GM23338 (cell line): ENCODE measurements around the gene RPL7A. TPM values are rescaled to one million over a fixed set of nuclear protein-coding genes. Genes with fewer than 3 reads are reported as not detected.

Experiments used
- ATAC-seq: fragments of 200-7000 bp; cut with Tn5 transposase; 3 replicates; pipeline ENCODE4 v1.9.1; 2020
- DNase-seq: peaks from one replicate; pipeline ENCODE4 v3.0.0-alpha.2; 2015; ENCODE audit warnings: low spot score
- H2AFZ ChIP-seq: fragments of 200-600 bp; sonication (generic); 2 replicates; pipeline ENCODE4 v1.8.0; 2016; ENCODE audit warnings: antibody characterized with exemption, mild to moderate bottlenecking, moderate library complexity
- H3F3A ChIP-seq: fragments of 200-600 bp; sonication (generic); replicated peaks from 2 replicates; pipeline ENCODE4 v1.8.0; 2017; ENCODE audit warnings: antibody characterized with exemption, mixed run types, low read depth
- H3K27ac ChIP-seq: fragments of 200-600 bp; sonication (generic); 2 replicates; pipeline ENCODE4 v1.6.1; 2016; ENCODE audit warnings: low read depth
- H3K27me3 ChIP-seq: fragments of 200-600 bp; sonication (generic); 2 replicates; pipeline ENCODE4 v1.8.0; 2016; ENCODE audit warnings: mild to moderate bottlenecking, mixed run types, moderate library complexity; ENCODE audit not compliant: insufficient read depth
- H3K36me3 ChIP-seq: fragments of 200-600 bp; sonication (generic); 2 replicates; pipeline ENCODE4 v1.8.0; 2016; ENCODE audit warnings: mild to moderate bottlenecking; ENCODE audit not compliant: insufficient read depth
- H3K4me1 ChIP-seq: fragments of 200-600 bp; sonication (generic); 2 replicates; pipeline ENCODE4 v1.8.0; 2016; ENCODE audit warnings: mild to moderate bottlenecking, moderate library complexity; ENCODE audit not compliant: insufficient read depth
- H3K4me2 ChIP-seq: fragments of 200-600 bp; sonication (generic); 2 replicates; pipeline ENCODE4 v1.7.1; 2017; ENCODE audit warnings: mixed run types
- H3K4me3 ChIP-seq: fragments of 200-600 bp; sonication (generic); 2 replicates; pipeline ENCODE4 v1.6.1; 2016; ENCODE audit warnings: mixed run types
- H3K79me2 ChIP-seq: fragments of 200-600 bp; sonication (generic); replicated peaks from 2 replicates; pipeline ENCODE4 v1.8.0; 2017; ENCODE audit warnings: mild to moderate bottlenecking; ENCODE audit not compliant: insufficient read depth
- H3K9me2 ChIP-seq: fragments of 200-600 bp; sonication (generic); 2 replicates; pipeline ENCODE4 v1.8.0; 2017; ENCODE audit not compliant: insufficient read depth
- H4K20me1 ChIP-seq: fragments of 200-600 bp; sonication (generic); replicated peaks from 2 replicates; pipeline ENCODE4 v1.8.0; 2017; ENCODE audit warnings: mild to moderate bottlenecking; ENCODE audit not compliant: insufficient read depth
- H3K27ac Mint-ChIP-seq: 2 replicates; pipeline ENCODE4 v1.8.0; 2020; ENCODE audit warnings: inconsistent platforms, mild to moderate bottlenecking, moderate library complexity, mixed read lengths
- H3K27me3 Mint-ChIP-seq: 3 replicates; pipeline ENCODE4 v1.8.0; 2022; ENCODE audit warnings: low read depth, mild to moderate bottlenecking, moderate library complexity, mixed read lengths, inconsistent platforms; ENCODE audit not compliant: insufficient read depth, poor library complexity
- H3K36me3 Mint-ChIP-seq: 3 replicates; pipeline ENCODE4 v1.8.0; 2021; ENCODE audit warnings: low read depth, mild to moderate bottlenecking, inconsistent platforms, moderate library complexity, mixed read lengths
- H3K4me1 Mint-ChIP-seq: 3 replicates; pipeline ENCODE4 v1.8.0; 2020; ENCODE audit warnings: mild to moderate bottlenecking, inconsistent platforms, mixed read lengths
- H3K4me3 Mint-ChIP-seq: 3 replicates; pipeline ENCODE4 v1.8.0; 2021; ENCODE audit warnings: moderate library complexity, mild to moderate bottlenecking, inconsistent platforms, mixed read lengths
- H3K9me3 Mint-ChIP-seq: 3 replicates; pipeline ENCODE4 v1.8.0; 2020; ENCODE audit warnings: moderate library complexity, mild to moderate bottlenecking, inconsistent platforms, mixed read lengths
- CREB1 ChIP-seq: fragments of 250-450 bp; sonication (Bioruptor Pico); IDR thresholded peaks from 2 replicates; pipeline ENCODE4 v1.5.0; 2020; ENCODE audit warnings: low read depth, mild to moderate bottlenecking, moderate library complexity
- ETS1 ChIP-seq: IDR thresholded peaks from 2 replicates; pipeline ENCODE4 v1.6.1; 2016; ENCODE audit warnings: antibody characterized with exemption
- EZH2 ChIP-seq: fragments of 200-600 bp; sonication (generic); IDR thresholded peaks from one replicate; pipeline ENCODE4 v1.8.0; 2017; ENCODE audit warnings: antibody characterized with exemption, mild to moderate bottlenecking, low read depth; ENCODE audit not compliant: unreplicated experiment
- EZH2phosphoT487 ChIP-seq: fragments of 200-600 bp; sonication (generic); IDR thresholded peaks from one replicate; pipeline ENCODE4 v1.8.1; 2018; ENCODE audit warnings: antibody characterized with exemption; ENCODE audit not compliant: unreplicated experiment
- JUNB ChIP-seq: IDR thresholded peaks from one replicate; pipeline ENCODE4 v1.6.1; 2016; ENCODE audit warnings: antibody characterized with exemption; ENCODE audit not compliant: unreplicated experiment
- NANOG ChIP-seq: IDR thresholded peaks from 2 replicates; pipeline ENCODE4 v1.6.1; 2016; ENCODE audit warnings: antibody characterized with exemption, borderline replicate concordance
- POLR2AphosphoS5 ChIP-seq: IDR thresholded peaks from 2 replicates; pipeline ENCODE4 v1.6.1; 2016; ENCODE audit warnings: antibody characterized with exemption, low read depth
- REST ChIP-seq: IDR thresholded peaks from one replicate; pipeline ENCODE4 v1.6.1; 2018; ENCODE audit warnings: antibody characterized with exemption; ENCODE audit not compliant: unreplicated experiment
- STAT1 ChIP-seq: IDR thresholded peaks from one replicate; pipeline ENCODE4 v1.6.1; 2016; ENCODE audit warnings: antibody characterized with exemption; ENCODE audit not compliant: unreplicated experiment
- ZNF114 ChIP-seq: fragments of 250-450 bp; sonication (Bioruptor Pico); IDR thresholded peaks from 2 replicates; pipeline ENCODE4 v1.5.0; 2020; ENCODE audit warnings: mild to moderate bottlenecking, moderate library complexity
- ZNF331 ChIP-seq: fragments of 250-450 bp; sonication (Bioruptor Pico); IDR thresholded peaks from 2 replicates; pipeline ENCODE4 v1.5.0; 2020; ENCODE audit warnings: low read depth, mild to moderate bottlenecking, moderate library complexity
- ZNF462 ChIP-seq: fragments of 250-450 bp; sonication (Bioruptor Pico); IDR thresholded peaks from 2 replicates; pipeline ENCODE4 v1.5.0; 2020; ENCODE audit warnings: mild to moderate bottlenecking, moderate library complexity
- polyA plus RNA-seq: library from polyadenylated mRNA; unstranded; fragments of >200 nt; fragmentation: Nextera tagmentation; extraction: Ambion mirVana; gene quantifications from 2 replicates; pipeline ENCODE4 v1.2.1, GENCODE V29; 2016
- total RNA-seq: library from RNA; depleted of rRNA; stranded (reverse); fragments of >200 nt; shearing (Covaris generic); gene quantifications from 2 replicates; pipeline ENCODE4 v1.2.3, GENCODE V29; 2014

The RPL7A gene
- total and polyA plus RNA-seq, 2 experiments from 2014 or later, result 1,644 to 2,020 TPM

GRCh38 chr9:133304477-133305377, 43.3 kb upstream of the RPL7A start:
- H3K36me3 Mint-ChIP-seq, result peaks cover 6% of the 10 kb centered on the region
- H3K27me3 ChIP-seq, result no peaks in the 10 kb centered on the region
- no peaks in the 10 kb centered on the region for H3F3A ChIP-seq
- H3K79me2 ChIP-seq, result no peaks in the 10 kb centered on the region
- H3K4me1 Mint-ChIP-seq, result no peaks in the 10 kb centered on the region
- DNase-seq (no peak), ATAC-seq (no peak)
- no peak overlapping the region for H3K4me3 ChIP-seq
- no peaks in the 10 kb centered on the region for H3K9me2 ChIP-seq
- H3K4me1 ChIP-seq, result no peaks in the 10 kb centered on the region
- no peak for TF ChIP-seq STAT1
- TF ChIP-seq ZNF114 (CRISPR knock-in tag), result no peak
- no peak for TF ChIP-seq CREB1 (CRISPR knock-in tag)
- no peak for TF ChIP-seq REST
- no peak for TF ChIP-seq ZNF331 (CRISPR knock-in tag)
- no peak for TF ChIP-seq NANOG
- TF ChIP-seq ZNF462 (CRISPR knock-in tag), result no peak
- no peak for TF ChIP-seq JUNB
- TF ChIP-seq EZH2phosphoT487, result no peak
- no peak for TF ChIP-seq ETS1
- TF ChIP-seq EZH2, result no peak
- TF ChIP-seq POLR2AphosphoS5, result no peak
- H2AFZ ChIP-seq, result no peak overlapping the region
- H3K36me3 ChIP-seq, result no peaks in the 10 kb centered on the region
- H3K27me3 Mint-ChIP-seq, result no peaks in the 10 kb centered on the region
- no peak overlapping the region for H3K4me2 ChIP-seq
- H3K4me3 Mint-ChIP-seq, result no peak overlapping the region
- no peaks in the 10 kb centered on the region for H4K20me1 ChIP-seq
- H3K27ac ChIP-seq, result no peak overlapping the region
- peaks cover 7% of the 10 kb centered on the region for H3K9me3 Mint-ChIP-seq
- no peak overlapping the region for H3K27ac Mint-ChIP-seq
